Measurements from ENCODE around the gene NCEH1. TPM values are rescaled to one million over a fixed set of nuclear protein-coding genes. Genes with fewer than 3 reads are reported as not detected.

The NCEH1 gene
- total RNA-seq, 4 donors from 2014 or later, result 6.6 to 15.8 (median 10.6) TPM

DNA sequence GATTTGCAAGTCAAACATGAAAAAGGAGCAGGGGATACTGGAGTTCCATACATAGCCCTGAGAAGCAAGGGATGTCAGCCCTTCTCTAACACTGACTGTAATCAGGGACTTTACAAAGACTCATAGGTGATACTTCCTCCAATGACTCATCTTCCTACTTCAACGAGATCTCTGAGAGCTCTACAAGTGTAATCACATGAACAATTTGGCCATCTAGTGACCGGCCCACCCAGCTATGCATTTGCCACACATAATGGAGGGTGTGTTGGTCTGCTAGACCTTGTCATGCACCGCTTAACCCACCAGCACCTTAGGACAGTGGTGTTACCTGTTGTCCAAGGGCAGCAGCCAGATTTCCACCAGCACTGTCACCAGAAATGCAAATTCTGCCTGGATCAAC, 75.3 kb downstream of the NCEH1 start:
- Histone ChIP-seq H3K27me3 (no peaks in the 10 kb centered on the region), H3K27ac (no peak overlapping the region), H3K4me3 (no peak overlapping the region), H3K4me1 (no peaks in the 10 kb centered on the region), H3K9me3 (no peaks in the 10 kb centered on the region), H3K36me3 (peaks cover 0 to 24% (median 0%) of the 10 kb centered on the region in 3 donors)
- no peak for DNase-seq
- TF ChIP-seq CTCF (IDR thresholded peaks at IDR 0.05) (no peak), POLR2A (IDR thresholded peaks at IDR 0.05) (no peak)

DNA sequence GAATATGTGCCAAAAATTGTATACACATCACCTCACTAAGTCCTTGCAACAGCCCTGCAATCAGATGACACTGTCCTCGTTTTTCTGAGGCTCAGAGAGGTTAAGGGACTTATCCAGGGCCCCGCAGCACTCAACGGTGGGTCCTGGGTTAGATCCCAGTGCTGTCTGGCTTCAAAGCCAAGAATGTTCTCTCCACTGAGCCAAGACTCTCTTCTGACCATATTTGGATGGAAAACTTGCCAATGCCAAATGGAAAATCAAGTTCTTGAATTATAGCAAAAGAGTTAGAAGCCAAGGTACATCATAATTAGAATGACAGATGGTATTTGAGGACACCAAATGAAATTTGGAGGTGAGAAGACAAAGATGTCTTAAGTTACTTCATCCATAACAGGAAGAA, 75.9 kb downstream of the NCEH1 start:
- no peak overlapping the region for H3K4me3 ChIP-seq
- H3K9me3 ChIP-seq, result no peaks in the 10 kb centered on the region
- peaks cover 0 to 24% (median 0%) of the 10 kb centered on the region in 3 donors for H3K36me3 ChIP-seq
- H3K27ac ChIP-seq, result no peak overlapping the region
- no peaks in the 10 kb centered on the region for H3K27me3 ChIP-seq
- TF ChIP-seq POLR2A (IDR thresholded peaks at IDR 0.05), result no peak
- no peak for TF ChIP-seq CTCF (IDR thresholded peaks at IDR 0.05)
- no peak for DNase-seq
- H3K4me1 ChIP-seq, result no peaks in the 10 kb centered on the region

DNA sequence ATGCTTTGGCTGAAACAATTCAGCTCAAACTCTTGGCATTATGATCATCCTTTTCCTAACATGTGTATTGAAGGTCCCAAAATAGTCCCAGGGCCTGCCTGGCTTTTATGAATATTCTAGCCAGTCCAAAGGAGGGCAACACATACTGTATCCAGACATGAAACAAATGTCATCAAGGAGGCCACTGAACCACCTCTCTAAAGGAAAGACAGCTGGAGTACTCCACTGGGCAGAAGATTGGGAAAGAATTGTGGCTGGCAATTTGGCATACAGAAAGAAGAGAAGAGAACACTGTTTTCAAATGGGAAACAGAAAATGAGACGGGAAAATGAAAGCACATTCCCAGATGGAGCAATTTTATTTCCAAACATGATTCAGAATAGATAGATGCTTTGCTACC, 80.6 kb downstream of the NCEH1 start:
- Histone ChIP-seq H3K4me1 (no peaks in the 10 kb centered on the region), H3K27ac (peak overlapping the region in 1 of 4 donors; percentile 15), H3K36me3 (peaks cover 0 to 22% (median 0%) of the 10 kb centered on the region in 3 donors), H3K4me3 (no peak overlapping the region), H3K27me3 (no peaks in the 10 kb centered on the region), H3K9me3 (no peaks in the 10 kb centered on the region)
- TF ChIP-seq POLR2A (IDR thresholded peaks at IDR 0.05), result no peak
- no peak for DNase-seq

- no peak for TF ChIP-seq POLR2A (IDR thresholded peaks at IDR 0.05)
- no peak for TF ChIP-seq CTCF (IDR thresholded peaks at IDR 0.05)
- Histone ChIP-seq H3K4me3 (no peak overlapping the region), H3K9me3 (no peaks in the 10 kb centered on the region), H3K36me3 (peaks cover 0 to 18% (median 0%) of the 10 kb centered on the region in 3 donors), H3K27me3 (no peaks in the 10 kb centered on the region), H3K4me1 (no peaks in the 10 kb centered on the region), H3K27ac (no peak overlapping the region)
- DNase-seq, result no peak
These were observed 81.4 kb downstream of the NCEH1 start for GRCh38 chr3:172629470-172629869.

DNA sequence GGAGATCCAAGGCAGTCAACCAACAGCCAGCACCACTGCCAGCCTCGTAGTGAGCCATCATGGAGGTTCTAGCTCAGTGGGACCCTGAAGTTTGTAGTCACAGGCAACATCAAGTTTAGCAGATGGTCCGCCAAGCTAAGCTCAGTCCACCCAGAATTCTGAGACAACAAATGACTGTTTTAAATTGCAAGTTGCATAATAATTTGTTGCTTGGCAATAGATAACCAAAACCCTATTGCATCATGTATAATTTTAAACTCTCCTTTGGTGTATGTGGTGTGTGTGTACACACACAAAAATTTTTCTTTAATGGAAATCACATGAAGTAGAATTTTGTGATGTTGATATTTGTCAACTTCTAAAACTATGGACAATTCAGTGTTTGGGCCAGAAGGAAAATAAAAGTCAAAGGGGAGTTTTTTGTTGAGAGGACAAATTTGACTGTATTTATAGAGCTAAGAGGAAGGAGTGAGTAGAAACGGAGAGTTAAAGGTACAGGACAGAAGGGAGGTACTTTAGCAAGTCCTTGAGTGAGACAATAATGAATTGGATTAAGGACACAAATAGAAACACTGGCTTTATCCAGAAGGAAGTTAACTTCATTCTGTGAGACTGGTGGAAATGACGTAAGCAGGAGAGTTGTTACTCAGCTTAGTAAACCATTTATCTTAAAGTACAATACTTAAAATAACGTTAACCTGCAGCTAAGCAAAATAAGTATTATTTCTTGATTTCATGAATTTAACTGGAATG, 83.6 kb downstream of the NCEH1 start:
- DNase-seq, result no peak
- H3K27ac ChIP-seq, result peak overlapping the region in 1 of 4 donors; percentile 11
- H3K36me3 ChIP-seq, result peaks cover 0 to 5% (median 0%) of the 10 kb centered on the region in 3 donors
- no peaks in the 10 kb centered on the region for H3K9me3 ChIP-seq
- no peaks in the 10 kb centered on the region for H3K4me1 ChIP-seq
- TF ChIP-seq POLR2A (IDR thresholded peaks at IDR 0.05) (no peak), CTCF (IDR thresholded peaks at IDR 0.05) (no peak)
- no peak overlapping the region for H3K4me3 ChIP-seq
- no peaks in the 10 kb centered on the region for H3K27me3 ChIP-seq

DNA sequence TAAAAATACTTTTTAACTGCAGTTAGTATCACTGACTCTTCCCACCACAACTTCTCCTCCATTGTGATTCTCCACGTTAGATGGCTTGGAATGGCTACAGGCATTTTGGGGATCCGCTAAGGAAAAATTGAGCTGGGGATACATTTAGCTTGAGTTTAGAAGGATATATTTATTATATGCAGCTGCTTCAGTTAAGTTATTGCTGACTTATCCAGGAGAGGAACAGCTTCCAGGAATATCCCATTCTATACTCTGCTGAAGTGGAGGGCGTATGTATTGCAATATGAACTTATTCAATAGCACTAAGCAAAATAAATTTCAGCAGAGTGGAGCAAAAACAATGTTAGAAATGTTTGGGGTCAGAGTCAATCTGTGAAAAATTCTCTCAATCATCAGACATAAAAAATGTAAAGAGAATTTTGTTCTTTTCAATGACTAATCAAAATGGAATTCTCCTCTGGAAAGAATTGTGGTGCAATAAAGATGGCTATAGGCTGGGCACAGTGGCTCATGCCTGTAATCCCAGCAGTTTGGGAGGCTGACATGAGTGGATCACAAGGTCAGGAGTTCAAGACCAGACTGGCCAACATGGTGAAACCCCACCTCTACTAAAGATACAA, 84.7 kb downstream of the NCEH1 start:
- H3K4me3 ChIP-seq, result no peak overlapping the region
- no peaks in the 10 kb centered on the region for H3K27me3 ChIP-seq
- no peaks in the 10 kb centered on the region for H3K36me3 ChIP-seq
- H3K9me3 ChIP-seq, result no peaks in the 10 kb centered on the region
- DNase-seq, result no peak
- no peaks in the 10 kb centered on the region for H3K4me1 ChIP-seq
- H3K27ac ChIP-seq, result no peak overlapping the region
- TF ChIP-seq CTCF (IDR thresholded peaks at IDR 0.05) (no peak), POLR2A (IDR thresholded peaks at IDR 0.05) (no peak)

All from Peyer's patch (tissue), 4 donors.